Inflammatory macrophage treated with lipopolysaccharide for 1 hour (primary cell): Measurements from ENCODE around the gene STAT1.
"Not testable (repeated sequence)": the region's sequence is repeated elsewhere in the genome, so short reads cannot be mapped to it uniquely, and the experiment has no call there.

Experiments used
- DNase-seq, 2 donors: peaks; one replicate each; pipeline ENCODE4 v3.0.0-alpha.2; 2020 to 2022

STAT1 gene

DNA sequence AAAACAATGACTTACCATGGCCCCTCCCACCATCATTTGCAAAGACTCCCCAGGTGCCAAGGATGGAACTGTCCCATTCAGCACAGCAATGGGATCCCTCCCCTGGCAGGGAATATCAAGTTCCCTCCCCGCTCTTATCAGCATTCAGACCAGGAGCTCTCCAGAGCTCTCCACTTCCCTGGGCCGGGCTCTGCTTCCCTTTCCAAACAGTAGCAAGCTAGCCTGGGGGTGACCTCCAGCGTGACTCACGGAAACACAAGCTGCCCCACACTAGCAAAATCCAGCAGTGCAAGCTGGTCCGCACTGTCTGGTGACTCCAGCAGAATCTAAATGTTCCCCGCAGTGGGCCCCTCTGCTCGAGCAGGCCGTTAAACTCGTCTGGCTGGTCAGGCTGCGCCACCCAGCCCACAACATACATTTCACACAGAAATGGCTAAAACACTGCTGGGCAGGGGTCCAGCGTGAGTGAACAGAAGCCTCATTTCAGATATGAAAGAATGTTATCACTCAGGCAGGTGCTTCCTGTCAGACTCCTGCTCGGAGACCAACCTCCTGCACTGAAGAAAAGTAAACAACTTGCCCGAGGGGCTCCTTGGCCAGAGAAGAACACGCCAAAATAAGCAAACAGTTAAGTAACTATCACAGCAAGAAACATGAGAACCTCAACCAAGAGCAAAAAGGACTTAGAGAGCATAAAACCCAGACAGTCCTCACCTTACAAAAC is 33.9 kb downstream of the STAT1 start:
- DNase-seq, result no peak

DNA sequence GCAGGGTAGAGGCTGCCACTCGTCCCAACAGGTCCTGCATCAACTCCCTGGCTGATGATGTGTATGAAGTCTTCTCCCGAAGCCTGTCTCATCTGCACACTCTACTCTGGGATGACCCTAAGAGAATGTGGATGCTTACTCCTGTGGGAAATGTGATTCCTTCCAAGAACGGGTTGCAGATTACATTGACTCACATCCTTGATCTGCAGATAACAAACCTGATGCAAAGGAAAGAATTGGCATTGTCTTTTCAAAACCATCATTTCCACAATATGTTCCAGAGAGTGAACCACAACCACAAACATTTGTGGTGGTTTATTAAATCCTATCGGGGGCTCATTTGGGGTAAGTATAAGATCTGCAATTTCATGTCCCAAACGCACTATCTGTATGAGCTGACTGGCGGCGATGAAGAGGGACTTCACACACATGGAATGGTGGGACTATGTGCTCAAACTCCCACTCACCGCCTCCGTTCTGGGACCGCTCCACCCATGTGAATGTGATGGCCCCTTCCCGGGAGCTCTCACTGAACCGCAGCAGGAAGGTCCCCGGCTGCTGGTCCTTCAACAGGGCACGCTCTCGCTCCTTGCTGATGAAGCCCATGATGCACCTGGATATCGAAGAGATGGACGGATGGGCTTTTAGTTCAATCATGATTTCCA is 35.5 kb downstream of the STAT1 start:
- no peak for DNase-seq

GRCh38 chr2:190977505-190977904 is 36.5 kb downstream of the STAT1 start:
- DNase-seq, result no peak

GRCh38 chr2:190976521-190976920 is 37.5 kb downstream of the STAT1 start:
- DNase-seq, result no peak

GRCh38 chr2:190974629-190975361 is 39.2 kb downstream of the STAT1 start:
- DNase-seq, result no peak

- DNase-seq, result no peak
These were observed 40.0 kb downstream of the STAT1 start for GRCh38 chr2:190973726-190974628.

DNA sequence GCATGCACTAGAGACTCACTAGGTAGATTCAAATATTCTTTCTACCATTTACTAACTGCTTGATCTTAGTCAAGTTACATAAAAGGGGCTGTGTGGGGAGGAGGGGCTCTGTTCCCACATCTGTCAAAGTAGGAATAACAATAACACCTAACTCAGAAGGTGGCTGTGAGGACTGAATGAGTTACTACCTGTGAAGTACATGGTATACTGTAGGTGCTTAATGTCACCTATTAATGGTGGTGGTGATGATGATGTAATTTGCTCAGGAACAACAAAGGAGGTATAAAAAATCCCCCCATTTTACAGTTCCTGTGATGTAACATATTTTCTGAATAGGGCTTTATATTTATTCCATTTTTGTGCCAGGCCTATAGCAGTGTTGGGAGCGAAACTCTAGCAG is 40.7 kb downstream of the STAT1 start:
- no peak for DNase-seq

DNA sequence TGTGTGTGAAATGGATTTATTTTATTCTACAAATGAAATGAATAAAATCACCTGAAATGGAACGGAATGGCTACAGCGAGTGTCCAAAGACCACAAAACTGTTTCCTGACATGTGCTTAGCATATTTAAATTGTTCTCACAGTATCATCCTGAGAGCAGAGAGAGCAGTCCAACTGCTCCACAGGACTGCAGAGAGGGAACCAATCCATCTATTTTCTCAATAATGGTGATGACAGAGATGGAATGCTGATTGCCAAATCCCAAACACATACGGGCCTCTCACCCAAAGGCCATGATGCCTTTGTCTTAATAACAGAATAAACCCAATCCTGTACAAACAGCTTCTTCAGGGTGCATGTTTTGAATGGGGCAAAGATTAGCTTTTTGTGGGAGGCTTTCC is 41.1 kb downstream of the STAT1 start:
- no peak for DNase-seq

GRCh38 chr2:190972213-190972612 is 41.8 kb downstream of the STAT1 start:
- DNase-seq, result no peak

DNA sequence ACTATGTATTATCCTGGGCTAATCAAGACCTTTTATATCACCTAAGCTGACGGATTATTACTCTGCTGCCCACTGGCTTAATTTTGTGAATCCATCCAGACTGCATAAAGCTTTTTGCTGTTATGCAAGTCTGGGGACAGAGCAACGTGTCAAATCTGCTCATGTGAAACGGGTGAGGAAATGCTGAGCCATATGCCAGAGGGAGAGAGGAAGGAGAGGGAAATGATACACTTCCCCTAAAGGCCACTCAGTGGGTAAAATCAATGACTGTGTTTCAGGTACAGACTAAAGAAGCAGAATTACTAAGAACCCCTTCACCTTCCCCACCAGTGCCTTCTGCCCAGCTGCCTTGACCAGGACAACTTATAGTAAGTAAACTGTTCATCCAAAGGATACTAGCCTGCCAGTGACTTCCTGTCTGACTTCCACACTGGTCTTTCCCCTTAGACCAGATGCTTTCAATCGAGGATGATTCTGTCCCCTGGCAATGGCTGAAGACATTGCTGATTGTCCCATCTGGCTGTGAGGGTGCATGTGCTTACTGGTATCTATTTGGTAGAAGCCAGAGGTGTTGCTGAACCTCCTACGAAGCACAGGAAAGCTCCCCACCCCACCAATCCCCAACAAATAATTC is 43.0 kb downstream of the STAT1 start:
- DNase-seq, result peak; percentile 70 to 79

GRCh38 chr2:190970160-190970559 is 43.8 kb downstream of the STAT1 start:
- peak; percentile 21 to 22 for DNase-seq

DNA sequence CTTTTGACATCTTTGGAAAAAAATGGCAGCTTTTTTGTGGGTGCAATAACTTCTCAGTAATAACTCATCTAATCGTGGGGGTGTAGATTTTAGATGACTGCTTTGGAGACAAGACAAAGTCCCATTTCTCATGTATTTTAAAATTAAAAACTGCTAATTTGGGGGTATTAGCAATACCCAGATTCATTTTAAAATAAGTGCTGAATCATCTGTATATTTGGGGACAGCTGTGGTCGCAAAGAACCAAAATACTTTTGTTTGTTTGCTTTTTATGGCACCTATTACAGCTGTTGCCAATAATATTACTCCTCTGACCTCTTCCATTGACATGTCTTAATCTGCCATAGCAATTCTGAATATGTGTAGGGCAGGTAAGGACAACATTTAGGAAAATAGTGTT is 45.4 kb downstream of the STAT1 start:
- DNase-seq, result no peak

DNA sequence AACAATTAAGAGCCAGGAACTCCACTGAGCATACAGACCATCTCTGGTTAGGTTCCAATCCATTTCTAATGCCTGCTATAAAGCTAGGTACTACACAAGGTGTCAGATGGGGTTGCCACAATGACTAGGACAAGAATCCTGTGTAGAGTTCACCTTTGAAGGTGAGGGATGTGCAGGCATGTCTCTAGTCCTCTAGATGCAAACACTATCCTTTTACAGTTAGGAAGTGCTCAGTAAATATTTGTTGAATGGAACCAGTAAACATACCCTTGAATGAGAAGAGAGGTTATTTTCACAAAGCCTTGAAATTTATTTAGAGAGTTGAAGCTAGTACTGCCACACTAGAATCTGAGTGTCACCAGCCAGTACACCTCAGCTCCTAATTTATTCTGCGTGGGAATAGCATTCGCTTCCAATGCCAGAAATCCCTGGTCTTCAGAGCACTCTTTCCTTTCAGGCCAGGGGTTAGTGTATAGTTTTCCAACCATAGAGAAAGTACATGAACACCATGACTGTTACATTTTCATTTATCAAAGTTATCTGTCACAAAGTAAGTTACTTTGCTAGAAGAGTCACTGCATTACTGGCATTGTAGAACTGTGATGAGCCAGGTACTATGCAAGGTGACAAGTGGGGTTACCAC is 48.3 kb downstream of the STAT1 start:
- DNase-seq, result no peak

GRCh38 chr2:190964170-190964795 is 49.7 kb downstream of the STAT1 start:
- no peak for DNase-seq

GRCh38 chr2:190963088-190963487 is 50.9 kb downstream of the STAT1 start:
- no peak for DNase-seq

GRCh38 chr2:190961918-190962487 is 52.0 kb downstream of the STAT1 start:
- DNase-seq, result peak in 1 of 2 donors; percentile 13

DNA sequence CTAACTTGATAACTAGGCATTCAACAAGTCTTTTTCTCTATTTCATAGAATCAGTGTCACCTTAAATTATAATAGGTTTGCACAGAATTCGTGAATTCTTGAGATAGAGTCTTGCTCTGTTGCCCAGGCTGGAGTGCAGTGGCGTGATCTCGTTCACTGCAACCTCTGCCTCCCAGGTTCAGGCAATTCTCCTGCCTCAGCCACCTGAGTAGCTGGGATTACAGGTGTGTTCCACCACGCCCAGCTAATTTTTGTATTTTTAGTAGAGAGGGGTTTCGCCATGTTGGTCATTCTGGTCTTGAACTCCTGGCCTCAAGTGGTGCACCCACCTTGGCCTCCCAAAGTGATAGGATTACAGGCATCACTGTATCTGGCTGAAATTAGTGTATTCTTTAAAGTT is 52.9 kb downstream of the STAT1 start:
- not testable (repeated sequence) for DNase-seq

DNA sequence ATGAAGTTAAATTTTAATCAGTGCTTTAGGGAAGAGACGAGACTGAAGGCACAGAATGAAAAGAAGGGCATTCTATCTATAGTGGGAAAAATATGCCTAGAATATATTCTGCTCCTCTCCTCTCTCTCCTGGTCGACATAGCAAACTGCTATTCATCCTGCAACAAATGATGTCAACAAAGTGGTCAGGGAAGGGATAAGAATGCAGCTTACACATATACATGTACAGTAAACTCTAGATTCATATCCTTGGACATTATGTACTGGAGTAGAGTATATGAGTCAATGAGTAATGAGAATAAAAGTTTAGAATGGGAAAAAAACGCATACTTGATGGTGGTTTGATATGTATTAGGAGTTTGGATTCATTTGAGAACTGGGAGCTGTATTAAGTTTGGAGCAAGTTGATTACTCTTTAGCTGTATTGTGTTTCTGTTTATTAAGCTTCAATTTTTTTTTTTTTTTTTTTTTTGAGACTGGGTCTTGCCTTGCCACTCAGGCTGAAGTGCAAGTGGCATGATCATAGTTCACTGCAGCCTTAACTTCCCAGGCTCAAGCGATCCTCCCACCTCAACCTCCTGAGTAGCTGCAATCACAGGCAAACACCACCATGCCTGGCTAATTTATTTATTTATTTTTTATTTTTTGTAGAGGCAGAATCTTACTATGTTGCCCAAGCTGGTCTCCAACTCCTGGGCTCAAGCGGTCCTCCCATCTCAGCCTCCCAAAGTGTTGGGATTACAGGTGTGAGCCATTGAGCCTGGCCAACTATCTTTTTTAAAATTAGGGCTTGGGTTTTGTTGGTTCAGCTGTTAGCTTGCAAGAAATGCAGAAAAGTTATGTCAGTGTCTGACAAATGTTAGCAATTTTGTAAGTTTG is 53.8 kb downstream of the STAT1 start:
- no peak for DNase-seq

DNA sequence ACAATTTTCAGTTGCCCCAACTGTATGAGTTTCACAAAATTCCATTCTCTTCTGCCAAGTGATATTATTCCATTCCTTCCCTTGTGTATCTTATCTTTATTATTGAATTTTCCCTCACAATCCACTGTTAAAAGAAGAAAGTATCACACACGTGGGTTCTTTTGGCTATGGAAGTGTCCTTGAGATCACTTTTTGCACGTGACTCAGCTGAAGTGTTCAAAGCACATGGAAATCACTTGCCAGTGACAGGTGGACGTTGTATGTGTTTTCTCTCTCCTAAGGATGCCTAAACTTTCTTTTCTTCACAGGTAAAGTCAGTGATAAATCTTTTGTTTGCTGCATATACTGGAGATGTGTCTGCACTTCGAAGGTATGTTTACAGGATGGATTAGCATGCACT is 60.7 kb downstream of the STAT1 start:
- no peak for DNase-seq

DNA sequence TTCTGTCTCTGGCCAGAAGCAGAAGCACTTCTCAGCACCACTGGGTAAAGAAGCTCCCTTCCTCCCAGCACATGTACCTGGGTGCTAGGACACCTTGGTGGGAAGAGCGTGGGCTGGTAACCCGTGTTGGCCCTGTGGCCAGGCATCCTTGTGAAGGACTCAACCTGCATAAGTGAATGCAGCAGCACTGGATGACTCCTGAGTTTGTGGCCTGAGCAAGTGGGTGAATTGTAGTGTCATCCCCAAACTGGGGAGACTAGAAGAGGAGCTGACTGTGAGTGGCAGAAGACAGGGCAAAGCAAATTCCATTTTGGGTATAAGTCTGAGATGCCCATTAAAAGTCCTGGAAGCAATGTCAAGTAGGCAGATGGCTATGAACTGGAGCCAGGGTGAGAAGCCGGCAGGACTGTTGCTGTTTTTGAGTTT is 63.4 kb downstream of the STAT1 start:
- no peak for DNase-seq
